ENCODE data around the gene PHKA1.

- TF ChIP-seq CTCF (IDR thresholded peaks at IDR 0.05) (no peak), ZFX (IDR thresholded peaks at IDR 0.05; ENCODE audit: borderline replicate concordance) (no peak)
Measured at GRCh38 chrX:72714478-72714916, 391 bp upstream of the PHKA1 start.
